Kidney glomerular epithelial cell (primary cell): ENCODE data around the gene PPM1A.

Source experiments
- DNase-seq: peaks from one replicate; lab custom pipeline; 2025; lab: John Stamatoyannopoulos, UW

PPM1A gene

DNA sequence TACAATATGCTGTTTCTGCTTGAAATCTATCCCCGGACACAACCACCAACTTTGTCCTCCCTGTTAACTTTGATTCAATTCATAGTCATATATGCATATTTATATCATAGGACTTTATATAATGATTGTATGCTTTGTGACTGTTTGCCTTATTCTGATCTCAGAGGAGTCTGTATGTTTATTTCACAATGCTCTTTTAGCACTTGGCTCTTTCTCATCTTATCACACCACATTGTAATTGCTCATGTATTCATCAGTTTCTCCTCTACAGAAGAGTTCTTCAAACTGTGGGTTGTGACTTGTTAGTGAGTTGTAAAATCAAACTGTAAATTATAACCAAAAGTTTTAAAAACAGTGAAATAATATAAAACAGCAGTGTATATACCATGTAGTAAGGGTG lies 21.7 kb upstream of the PPM1A start:
- DNase-seq = no peak

DNA sequence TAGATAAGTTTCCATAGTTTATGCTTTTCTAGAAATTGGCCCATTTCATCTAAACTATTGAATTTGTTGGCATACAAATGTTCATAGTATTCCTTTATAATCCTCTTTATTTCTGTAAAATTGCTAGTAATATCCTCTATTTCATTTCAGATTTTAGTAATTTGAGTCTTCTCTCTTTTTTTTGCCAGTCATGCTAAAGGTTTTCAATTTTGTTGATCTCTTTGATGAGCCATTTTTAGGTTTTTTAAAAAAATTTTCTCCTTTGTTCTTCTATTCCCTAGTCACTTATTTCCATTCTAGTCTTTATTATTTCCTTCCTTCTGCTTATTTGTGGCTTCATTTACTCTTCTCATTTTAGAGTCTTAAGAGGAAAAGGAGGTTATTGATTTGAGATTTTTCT lies 19.4 kb upstream of the PPM1A start:
- DNase-seq = no peak

- DNase-seq = no peak
Observed at GRCh38 chr14:60232185-60232584, 16.8 kb upstream of the PPM1A start.

- DNase-seq = no peak
Observed at GRCh38 chr14:60233251-60233650, 15.8 kb upstream of the PPM1A start.

- no peak for DNase-seq
Observed at GRCh38 chr14:60233891-60234290, 15.1 kb upstream of the PPM1A start.

GRCh38 chr14:60235440-60235839 lies 13.6 kb upstream of the PPM1A start:
- DNase-seq = no peak

GRCh38 chr14:60238955-60239354 lies 10.1 kb upstream of the PPM1A start:
- DNase-seq = no peak

DNA sequence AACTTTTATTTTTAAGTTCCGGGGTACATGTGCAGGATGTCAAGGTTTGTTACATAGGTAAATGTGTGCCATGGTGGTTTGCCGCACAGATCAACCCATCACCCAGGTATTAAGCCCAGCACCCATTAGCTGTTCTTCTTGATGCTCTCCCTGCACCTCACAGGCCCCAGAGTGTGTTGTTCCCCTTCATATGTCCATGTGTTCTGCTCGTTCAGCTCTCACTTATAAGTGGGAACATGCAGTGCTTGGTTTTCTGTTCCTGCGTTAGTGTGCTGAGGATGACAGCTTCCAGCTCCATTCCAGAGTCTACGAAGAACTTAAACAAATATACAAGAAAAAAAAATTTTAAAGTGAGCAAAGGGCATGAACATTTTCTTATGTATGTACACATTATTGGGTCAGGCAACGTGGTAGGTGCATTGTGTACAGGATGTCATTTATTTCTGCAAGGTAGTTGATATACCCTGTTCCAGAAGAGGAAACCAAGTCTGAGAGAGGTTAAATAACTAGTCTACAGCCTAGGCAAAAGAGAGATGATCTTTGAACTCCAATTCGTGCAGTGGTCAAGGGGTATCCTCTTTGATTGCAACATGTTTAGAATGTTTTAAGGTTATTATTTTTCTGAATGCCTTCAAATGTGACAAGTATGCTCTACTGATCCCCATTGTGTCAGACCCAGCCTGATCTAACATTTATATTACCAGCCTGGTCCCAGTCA lies 8.7 kb upstream of the PPM1A start:
- no peak for DNase-seq

DNA sequence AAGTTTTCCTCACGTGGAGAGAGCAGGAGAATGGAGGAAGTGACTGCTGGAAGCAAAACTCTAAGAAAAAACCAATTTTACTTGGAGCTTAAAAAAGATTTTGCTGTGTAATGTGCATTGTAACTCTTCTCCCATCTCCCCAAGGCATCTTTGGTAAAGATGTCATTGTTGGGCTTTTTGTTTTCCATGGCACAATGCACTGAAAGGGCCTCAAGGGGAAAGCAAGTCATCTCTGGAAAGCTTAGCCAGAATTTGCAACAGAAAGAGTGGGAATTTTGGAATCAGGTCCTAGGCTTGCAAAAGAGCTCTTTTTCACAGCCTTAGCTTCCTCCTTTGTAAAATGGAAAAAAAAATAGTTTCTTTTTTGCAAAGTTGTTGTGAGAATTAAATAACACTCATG lies 7.9 kb upstream of the PPM1A start:
- DNase-seq = no peak

DNA sequence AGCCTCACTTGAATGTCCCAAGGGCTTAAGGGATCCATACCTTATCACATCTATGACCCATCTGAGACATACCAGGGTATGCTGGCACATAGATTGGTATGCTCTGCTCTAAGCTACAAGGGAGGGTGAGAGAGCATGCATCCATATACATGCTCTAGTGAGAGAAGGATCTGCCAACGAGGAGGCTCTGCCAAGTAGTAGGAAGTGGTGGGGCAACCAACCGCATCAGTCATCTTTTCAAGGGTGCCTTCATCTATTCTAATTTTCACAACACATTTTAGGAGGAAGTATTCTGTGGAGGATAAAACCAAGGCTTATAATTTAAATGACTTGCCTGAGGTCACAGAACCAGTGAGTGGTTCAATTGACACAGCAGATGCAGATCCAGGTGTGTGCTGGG lies 6.6 kb upstream of the PPM1A start:
- no peak for DNase-seq

DNA sequence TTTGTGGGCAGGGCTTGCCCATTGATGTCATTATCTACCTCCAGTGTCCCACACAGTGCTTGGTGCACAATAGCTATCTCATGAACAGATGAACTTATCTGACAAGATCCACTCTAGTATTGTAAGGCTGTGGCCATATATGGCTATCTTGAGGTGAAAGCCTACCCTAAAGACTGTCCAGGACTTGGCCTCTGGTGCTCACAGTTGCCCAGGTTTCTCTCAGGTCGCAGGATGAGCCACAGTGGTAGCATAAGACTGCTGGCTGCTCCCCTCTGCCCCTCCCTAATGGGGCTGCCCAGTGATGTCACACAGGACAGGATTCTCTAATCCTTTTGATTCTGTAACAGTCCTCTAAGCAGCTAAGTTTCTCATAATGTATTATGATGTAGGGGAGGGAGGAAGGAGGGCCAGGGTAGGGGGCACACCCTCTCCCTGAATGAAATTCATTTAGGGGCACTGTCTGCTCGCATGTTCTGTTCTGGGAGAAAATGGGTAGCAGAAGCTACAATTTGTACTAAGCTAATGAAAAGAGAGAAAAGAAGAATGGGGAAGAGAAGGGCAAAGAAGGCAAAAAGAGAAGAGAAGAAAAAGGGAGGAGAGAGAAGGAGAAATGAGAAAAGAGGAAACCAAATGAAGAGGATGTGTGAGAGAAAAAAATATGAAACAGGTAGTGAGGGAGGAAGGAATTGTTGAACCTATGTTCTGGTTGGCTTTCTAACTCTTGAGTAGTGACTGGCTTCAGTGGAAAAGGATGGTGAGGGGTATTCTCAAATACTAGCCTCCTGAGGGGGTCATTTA lies 3.4 kb upstream of the PPM1A start:
- no peak for DNase-seq

DNA sequence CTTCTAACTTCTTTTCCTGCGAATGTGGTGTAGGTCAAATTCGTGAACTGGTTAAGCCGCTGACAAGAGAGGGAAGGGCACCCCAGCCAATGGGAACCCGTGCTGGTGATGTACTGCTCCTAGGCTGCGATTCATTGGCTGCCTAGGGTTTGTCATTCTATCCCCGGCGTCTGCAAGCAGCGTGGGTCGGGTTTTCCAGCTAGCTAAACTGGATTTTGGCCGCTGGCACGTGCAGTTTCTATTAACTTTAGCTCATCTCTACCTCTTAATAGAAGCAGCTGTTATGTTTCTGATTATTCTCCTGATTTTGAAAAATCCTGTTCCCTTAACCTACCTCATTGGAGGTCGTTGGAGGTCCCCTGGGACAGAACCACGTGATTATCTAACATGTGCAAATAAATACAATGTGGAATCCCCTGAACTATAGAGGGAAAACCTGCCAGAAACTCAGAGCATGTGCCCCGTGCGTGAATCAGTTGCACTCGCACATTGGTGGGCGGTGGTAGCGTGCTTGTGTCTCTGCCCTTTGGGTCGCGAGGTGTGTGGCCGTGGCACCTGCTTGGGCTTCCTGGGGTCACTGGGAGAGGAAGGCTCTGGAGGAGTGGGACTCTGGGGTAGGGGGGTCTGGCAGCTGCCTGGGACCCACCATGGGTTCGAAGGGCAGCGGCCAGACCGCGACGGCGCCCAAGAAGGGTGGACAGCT lies 876 bp upstream of the PPM1A start:
- peak; percentile 80 for DNase-seq

- peak; percentile 24 for DNase-seq
Observed at GRCh38 chr14:60249321-60250256, 568 bp downstream of the PPM1A start.

- peak; percentile 51 for DNase-seq
Observed at GRCh38 chr14:60250257-60251035, 1.4 kb downstream of the PPM1A start.

DNA sequence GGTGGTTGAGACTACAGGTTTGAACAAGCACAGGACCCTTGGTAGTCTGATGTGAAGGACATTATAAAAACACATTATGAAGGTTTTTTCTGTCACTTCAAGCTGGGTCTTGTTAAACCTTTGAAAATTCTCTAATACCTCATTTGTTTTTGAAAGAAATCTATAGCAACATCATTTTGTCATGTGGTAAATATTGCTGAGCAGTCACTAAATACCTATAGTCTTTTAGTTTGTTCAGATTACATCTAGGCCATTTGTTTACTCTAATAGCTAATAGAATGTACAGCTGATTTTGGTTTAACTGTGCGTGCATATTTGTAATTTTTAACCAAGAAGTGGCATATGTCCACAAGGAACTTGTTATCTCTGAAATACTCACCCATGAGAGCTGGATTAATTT lies 2.9 kb downstream of the PPM1A start:
- DNase-seq = no peak

GRCh38 chr14:60252630-60253029 lies 3.6 kb downstream of the PPM1A start:
- no peak for DNase-seq

DNA sequence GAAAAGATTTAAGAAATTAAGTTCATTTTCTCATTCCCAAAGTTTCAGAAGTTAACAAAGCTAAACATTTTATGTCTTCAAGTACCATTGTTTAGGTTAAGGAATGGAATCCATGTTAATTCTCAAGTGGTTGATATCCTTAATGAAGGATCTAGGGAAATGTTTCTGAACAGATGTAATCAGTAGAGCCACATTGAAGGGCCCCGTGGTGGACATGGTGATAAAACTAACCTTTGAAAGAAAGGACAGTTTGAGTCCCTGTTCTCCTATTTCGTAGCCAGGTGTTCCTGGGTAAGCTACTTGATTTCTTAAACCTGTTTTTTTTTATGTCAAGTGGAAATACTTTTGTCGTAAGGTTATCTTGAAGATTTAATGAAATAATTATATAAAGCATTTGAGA lies 4.6 kb downstream of the PPM1A start:
- no peak for DNase-seq

GRCh38 chr14:60254176-60254575 lies 5.2 kb downstream of the PPM1A start:
- DNase-seq = peak; percentile 36

DNA sequence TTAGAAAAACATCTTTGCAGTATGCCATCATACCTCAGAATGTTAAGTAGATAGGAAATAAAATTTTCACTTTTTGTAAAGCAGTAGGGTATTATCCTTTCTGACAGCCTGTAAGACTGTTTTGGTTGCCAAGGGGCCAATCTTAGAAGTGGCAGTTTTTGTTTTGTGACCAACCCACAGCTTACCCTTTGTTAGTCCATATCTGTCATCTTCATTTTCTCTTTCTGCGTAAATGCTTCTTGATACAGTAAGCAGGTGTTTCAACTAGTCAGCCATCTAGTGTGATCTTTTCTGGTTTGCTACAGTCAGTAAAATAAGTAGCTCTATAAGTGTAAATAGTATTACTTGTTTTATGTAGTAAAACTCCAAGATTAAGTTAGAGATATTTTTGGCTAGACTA lies 8.8 kb downstream of the PPM1A start:
- DNase-seq = no peak

- DNase-seq = no peak
Observed at GRCh38 chr14:60265163-60265562, 16.1 kb downstream of the PPM1A start.
